Measurements from ENCODE around the gene ELFN2.

GRCh38 chr22:37443086-37443485, 15.8 kb upstream of the ELFN2 start:
- TF ChIP-seq POLR2A (IDR thresholded peaks at IDR 0.05) = no peak
- no peak for TF ChIP-seq CTCF (IDR thresholded peaks at IDR 0.05)

All from tibial nerve (tissue), 3 donors.